Fibroblast of the aortic adventitia (primary cell): ENCODE measurements around the gene EHBP1L1. TPM values are rescaled to one million over a fixed set of nuclear protein-coding genes. Genes with fewer than 3 reads are reported as not detected.
"Not testable (repeated sequence)": the region's sequence is repeated elsewhere in the genome, so short reads cannot be mapped to it uniquely, and the experiment has no call there.

ENCODE experiments used
- DNase-seq: peaks from one replicate; pipeline ENCODE4 v3.0.0-alpha.2; 2010; ENCODE audit warnings: low read depth
- H3K4me3 ChIP-seq: 2 replicates; pipeline ENCODE4 v1.5.1; 2011; ENCODE audit warnings: low read depth, mild to moderate bottlenecking, control low read depth, low read length, moderate library complexity
- total RNA-seq: library from RNA; depleted of rRNA; stranded (reverse); fragments of >200 nt; gene quantifications from 2 replicates; pipeline ENCODE4 v1.2.3, GENCODE V29; 2012; ENCODE audit warnings: low replicate concordance
- TF ChIP-seq, protein P1 (sequence below): IDR thresholded peaks from 2 replicates; pipeline ENCODE4 v1.5.1; 2011; ENCODE audit warnings: mild to moderate bottlenecking, low read length, control low read depth, inconsistent platforms; ENCODE audit not compliant: insufficient read depth

Gene EHBP1L1
- total RNA-seq, 1 donor = 52.2 TPM

DNA sequence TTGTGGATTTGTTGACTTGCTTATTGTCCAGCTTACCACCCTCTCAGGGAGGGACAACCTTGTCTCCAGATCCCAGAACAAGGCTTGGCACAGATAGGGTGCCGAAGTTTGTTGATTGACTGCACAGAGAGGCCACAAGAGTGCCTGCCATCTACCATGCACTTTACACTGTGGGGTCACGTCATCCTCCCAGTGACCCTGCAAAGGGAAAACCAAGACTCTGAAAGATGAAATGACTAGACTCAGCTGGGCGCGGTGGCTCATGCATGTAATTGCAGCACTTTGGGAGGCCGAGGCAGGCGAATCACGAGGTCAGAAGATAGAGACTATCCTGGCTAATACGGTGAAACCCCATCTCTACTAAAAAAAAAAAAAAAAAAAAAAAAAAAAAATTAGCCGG lies 13.1 kb upstream of the EHBP1L1 start:
- H3K4me3 ChIP-seq = no peak overlapping the region
- TF ChIP-seq, protein P1, sequence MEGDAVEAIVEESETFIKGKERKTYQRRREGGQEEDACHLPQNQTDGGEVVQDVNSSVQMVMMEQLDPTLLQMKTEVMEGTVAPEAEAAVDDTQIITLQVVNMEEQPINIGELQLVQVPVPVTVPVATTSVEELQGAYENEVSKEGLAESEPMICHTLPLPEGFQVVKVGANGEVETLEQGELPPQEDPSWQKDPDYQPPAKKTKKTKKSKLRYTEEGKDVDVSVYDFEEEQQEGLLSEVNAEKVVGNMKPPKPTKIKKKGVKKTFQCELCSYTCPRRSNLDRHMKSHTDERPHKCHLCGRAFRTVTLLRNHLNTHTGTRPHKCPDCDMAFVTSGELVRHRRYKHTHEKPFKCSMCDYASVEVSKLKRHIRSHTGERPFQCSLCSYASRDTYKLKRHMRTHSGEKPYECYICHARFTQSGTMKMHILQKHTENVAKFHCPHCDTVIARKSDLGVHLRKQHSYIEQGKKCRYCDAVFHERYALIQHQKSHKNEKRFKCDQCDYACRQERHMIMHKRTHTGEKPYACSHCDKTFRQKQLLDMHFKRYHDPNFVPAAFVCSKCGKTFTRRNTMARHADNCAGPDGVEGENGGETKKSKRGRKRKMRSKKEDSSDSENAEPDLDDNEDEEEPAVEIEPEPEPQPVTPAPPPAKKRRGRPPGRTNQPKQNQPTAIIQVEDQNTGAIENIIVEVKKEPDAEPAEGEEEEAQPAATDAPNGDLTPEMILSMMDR = no peak
- DNase-seq = no peak

DNA sequence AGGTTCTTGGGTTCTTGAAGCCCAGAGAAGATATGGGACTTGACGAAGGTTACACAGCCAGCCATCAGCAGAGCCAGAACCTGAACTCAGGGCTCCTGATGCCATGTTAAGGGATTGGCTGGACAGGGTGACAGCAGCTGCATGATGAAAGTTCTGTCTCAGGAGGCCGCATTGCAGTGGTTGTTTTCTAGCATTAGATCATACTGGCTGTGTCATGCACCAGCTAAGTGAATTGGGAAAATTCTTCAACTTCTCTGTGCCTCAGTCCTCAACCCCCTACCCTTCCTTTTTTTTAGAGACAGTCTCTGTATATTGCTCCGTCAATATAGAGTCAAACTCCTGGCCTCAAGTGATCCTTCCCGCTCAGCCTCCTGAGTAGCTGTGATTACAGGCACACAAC lies 12.3 kb upstream of the EHBP1L1 start:
- TF ChIP-seq, protein P1 = no peak
- no peak for DNase-seq
- H3K4me3 ChIP-seq = no peak overlapping the region

DNA sequence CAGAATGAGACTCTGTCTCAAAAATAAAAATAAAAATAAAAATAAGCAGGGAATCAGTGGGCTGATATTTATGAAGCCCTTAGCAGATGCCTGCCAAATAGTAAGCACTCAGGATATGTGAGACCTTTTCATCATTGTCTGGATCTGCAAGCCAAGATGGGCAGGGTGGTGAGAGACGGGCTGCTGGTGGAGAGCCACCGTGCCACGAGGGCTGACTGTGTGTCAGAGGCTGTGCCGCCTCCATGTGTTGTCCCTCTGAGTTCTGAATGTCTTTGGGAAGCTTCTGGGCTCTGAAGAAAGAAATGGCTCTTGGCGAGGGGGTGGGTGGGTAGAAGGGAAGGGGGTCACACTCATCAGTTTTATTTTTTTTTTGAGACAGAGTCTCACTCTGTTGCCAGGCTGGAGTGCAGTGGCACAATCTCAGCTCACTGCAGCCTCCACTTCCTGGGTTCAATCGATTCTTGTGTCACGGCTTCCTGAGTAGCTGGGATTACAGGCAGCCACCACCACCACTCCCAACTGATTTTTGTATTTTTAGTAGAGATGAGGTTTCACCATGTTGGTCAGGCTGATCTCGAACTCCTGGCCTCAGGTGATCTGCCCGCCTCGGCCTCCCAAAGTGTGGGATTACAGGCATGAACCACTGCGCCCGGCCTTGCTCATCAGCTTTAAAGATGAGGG lies 10.8 kb upstream of the EHBP1L1 start:
- not testable (repeated sequence) for H3K4me3 ChIP-seq, DNase-seq

DNA sequence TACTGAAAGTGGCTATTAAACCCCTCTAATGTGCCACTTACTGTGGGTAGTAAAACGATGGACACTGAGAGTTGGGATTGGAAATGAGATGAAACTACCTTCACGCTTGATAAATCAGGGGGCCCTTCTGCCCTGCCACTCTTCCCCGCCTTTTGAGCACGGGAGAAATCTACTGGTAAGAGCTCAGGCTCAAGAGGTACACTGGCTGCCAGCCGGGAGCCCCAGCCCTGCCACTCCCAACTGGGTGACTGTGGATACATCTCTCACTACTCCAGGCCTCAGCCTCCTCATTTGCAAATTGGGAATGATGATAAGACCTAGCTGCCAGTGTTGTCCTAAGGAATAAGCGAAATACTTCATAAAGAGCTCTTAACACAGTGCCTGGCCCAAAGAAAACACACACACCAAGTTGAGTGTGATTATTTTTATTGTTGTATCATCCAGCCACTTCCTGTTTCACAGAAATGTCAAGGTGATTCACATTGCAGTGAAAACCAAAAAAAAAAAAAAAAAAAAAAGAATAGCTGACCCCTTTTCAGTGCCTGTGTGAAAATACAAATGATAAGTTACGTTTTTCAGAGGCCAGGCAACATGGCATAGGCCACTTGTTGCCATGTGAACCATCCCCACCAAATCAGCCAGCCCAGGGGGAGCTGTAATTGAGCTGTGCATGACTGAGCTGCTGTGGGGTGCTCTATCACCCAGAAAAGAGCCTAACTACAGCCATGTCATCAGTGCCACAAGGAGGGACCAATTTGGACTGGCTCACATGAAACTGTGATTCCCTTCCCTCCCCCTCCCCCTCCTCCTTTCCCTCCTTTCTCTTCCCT lies 10.0 kb upstream of the EHBP1L1 start:
- TF ChIP-seq, protein P1 = no peak

DNA sequence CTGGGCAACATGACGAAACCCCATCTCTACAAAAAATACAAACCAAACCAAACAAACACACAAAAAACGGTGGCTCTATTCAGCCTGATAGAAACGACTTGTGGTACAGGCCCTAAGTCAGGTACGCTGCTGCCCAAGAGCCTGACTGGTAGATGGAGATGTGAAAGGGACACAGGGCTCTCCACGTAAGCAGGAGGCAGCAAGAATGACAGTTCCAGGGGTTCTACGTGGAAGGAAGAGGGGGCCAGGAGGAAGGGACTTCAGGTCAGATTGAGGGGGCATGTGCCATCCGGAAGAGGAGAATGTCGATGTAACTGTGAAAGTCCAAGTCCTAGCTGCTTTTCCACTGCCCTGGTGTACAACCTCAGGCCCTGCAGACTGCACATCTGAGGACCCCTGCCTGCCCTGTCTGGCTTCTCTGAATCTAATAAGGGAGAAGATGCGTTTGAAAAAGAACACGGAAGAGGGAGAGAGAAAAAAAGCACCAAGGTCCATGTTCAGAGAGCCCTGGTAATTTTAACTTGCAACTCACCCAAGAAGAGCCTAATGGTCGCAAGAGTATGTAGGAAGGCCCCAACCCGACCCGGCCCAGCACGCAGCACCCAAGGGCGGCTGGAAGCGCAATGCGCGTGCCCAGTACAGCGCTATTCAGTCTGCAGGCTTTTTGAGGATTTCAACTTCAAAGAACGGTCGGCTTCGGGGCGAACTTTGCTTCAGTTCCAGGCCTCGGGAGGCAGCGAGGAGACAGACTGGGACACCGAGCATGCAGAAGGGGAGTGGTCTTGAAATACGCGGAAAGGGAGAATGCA lies 6.5 kb upstream of the EHBP1L1 start:
- DNase-seq = no peak
- peak overlapping the region; percentile 93 for H3K4me3 ChIP-seq
- TF ChIP-seq, protein P1 = no peak

More for the DNA sequence above, 10.0 kb upstream of the EHBP1L1 start:
- DNase-seq = peak; percentile 41
- no peak overlapping the region for H3K4me3 ChIP-seq

DNA sequence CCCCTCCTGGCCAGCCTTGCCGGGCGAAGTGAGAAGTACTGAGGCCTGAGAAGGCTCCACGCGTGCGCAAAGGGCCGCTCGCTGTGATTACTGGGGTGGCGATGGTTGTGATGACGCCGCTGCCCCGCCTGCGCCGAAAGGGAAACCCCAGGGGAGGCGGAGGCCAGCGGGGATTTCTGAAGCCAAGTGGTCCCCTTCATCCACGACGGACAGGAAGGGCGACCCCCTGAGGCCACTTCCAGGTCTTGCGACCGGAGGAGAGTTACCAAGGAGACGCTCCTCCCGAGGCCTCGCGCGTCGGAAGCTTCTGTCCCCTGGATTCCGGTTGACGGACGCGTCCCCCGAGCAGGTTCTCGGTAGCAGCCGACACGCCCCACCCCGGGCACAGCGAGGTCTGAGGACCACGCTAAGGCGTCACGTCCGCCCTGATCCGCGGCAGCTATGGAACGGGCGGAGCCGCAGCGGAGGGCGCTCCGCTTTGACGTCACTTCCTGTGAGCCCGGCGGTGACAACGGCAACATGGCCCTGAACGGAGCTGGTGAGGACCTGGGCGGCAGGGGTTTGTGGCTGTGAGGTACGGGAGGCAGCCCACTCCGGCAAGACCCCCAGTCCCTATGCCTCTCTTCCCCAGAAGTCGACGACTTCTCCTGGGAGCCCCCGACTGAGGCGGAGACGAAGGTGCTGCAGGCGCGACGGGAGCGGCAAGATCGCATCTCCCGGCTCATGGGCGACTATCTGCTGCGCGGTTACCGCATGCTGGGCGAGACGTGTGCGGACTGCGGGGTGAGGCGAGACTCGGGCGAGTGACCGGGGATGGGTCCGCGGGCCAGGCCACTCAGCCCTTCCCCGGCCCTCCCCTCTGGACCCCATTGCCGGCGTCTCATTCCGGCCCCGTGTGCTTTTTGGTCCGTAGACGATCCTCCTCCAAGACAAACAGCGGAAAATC lies 5.6 kb upstream of the EHBP1L1 start, which contains the start of gene ZNRD2:
ZNRD2 (plus strand) TSS at position 505 of the 946 bp plus-strand sequence; CDS start at position 520, 15 bp downstream.
- peak within 1 kb of the TSS; percentile 93 for H3K4me3 ChIP-seq

More for the DNA sequence above, 5.6 kb upstream of the EHBP1L1 start, which contains the start of gene ZNRD2:
- peak; percentile 98 for DNase-seq
- TF ChIP-seq, protein P1 = peak; percentile 34
